ENCODE data around the gene PAFAH1B2.

Gene PAFAH1B2

GRCh38 chr11:117187799-117188481, 43.9 kb downstream of the PAFAH1B2 start:
- no peak for DNase-seq (ENCODE audit: low read depth in 2 of 2)

- DNase-seq (ENCODE audit: low read depth in 2 of 2), result no peak
These were observed 44.6 kb downstream of the PAFAH1B2 start for GRCh38 chr11:117188620-117189081.

- no peak for DNase-seq (ENCODE audit: low read depth in 2 of 2)
These were observed 45.3 kb downstream of the PAFAH1B2 start for GRCh38 chr11:117189191-117189940.

GRCh38 chr11:117189941-117190544, 46.0 kb downstream of the PAFAH1B2 start:
- no peak for DNase-seq (ENCODE audit: low read depth in 2 of 2)

GRCh38 chr11:117191680-117192400, 47.8 kb downstream of the PAFAH1B2 start:
- DNase-seq (ENCODE audit: low read depth in 2 of 2), result no peak

GRCh38 chr11:117192401-117192875, 48.4 kb downstream of the PAFAH1B2 start:
- no peak for DNase-seq (ENCODE audit: low read depth in 2 of 2)

GRCh38 chr11:117193130-117194020, 49.3 kb downstream of the PAFAH1B2 start:
- no peak for DNase-seq (ENCODE audit: low read depth in 2 of 2)

GRCh38 chr11:117194267-117194666, 50.2 kb downstream of the PAFAH1B2 start:
- no peak for DNase-seq (ENCODE audit: low read depth in 2 of 2)

GRCh38 chr11:117195258-117195657, 51.2 kb downstream of the PAFAH1B2 start:
- DNase-seq (ENCODE audit: low read depth in 2 of 2), result no peak

- DNase-seq (ENCODE audit: low read depth in 2 of 2), result no peak
These were observed 51.7 kb downstream of the PAFAH1B2 start for GRCh38 chr11:117195761-117196160.

- no peak for DNase-seq (ENCODE audit: low read depth in 2 of 2)
These were observed 52.9 kb downstream of the PAFAH1B2 start for GRCh38 chr11:117197006-117197405.

GRCh38 chr11:117197516-117198456, 53.7 kb downstream of the PAFAH1B2 start:
- DNase-seq (ENCODE audit: low read depth in 2 of 2), result no peak

GRCh38 chr11:117198613-117199012, 54.5 kb downstream of the PAFAH1B2 start:
- DNase-seq (ENCODE audit: low read depth in 2 of 2), result no peak

GRCh38 chr11:117199053-117199915, 55.2 kb downstream of the PAFAH1B2 start, which contains the start of gene TAGLN:
TSS of gene TAGLN (plus strand) at chr11:117199370. CDS start at chr11:117203014, 3,644 bp downstream.
- no peak for DNase-seq (ENCODE audit: low read depth in 2 of 2)

- DNase-seq (ENCODE audit: low read depth in 2 of 2), result no peak
These were observed 56.1 kb downstream of the PAFAH1B2 start for GRCh38 chr11:117199916-117200812.

GRCh38 chr11:117200813-117201657, 56.9 kb downstream of the PAFAH1B2 start:
- DNase-seq (ENCODE audit: low read depth in 2 of 2), result no peak
